Pancreas (tissue), 10 donors: ENCODE measurements around the gene INPP4B. TPM values are rescaled to one million over a fixed set of nuclear protein-coding genes. Genes with fewer than 3 reads are reported as not detected.

Experiments used
- ATAC-seq, 4 donors: fragments of 200-7000 bp; cut with Tn5 transposase; one replicate each; pipeline versions ENCODE4 v1.8.0 to v1.9.1; 2020; ENCODE audit warnings: mild to moderate bottlenecking in 4 of 4, moderate library complexity in 4 of 4
- DNase-seq, 6 donors: peaks; one replicate each; pipeline ENCODE4 v3.0.0-alpha.2; 2020
- FAIRE-seq: peaks from 2 replicates; lab custom pipeline; 2012; peaks lifted over from hg19 to GRCh38; lab: Jason Lieb, UNC
- H3K27ac ChIP-seq, 4 donors: fragments of 200-600 bp; sonication (generic); 1 replicate in 3 of 4; 2 replicates in 1 of 4; pipeline versions ENCODE4 v1.5.0 to v1.8.0; 2020
- H3K27me3 ChIP-seq, 4 donors: fragments of 200-600 bp; one replicate each; pipeline ENCODE4 v1.8.0; 2021
- H3K36me3 ChIP-seq, 3 donors: fragments of 200-600 bp; sonication (generic) in 1 of 3; one replicate each; pipeline versions ENCODE4 v1.5.0 to v1.8.0; 2020 to 2021
- H3K4me1 ChIP-seq, 3 donors: fragments of 200-600 bp; one replicate each; pipeline ENCODE4 v1.8.0; 2021
- H3K4me3 ChIP-seq, 4 donors: fragments of 200-600 bp; sonication (generic) in 2 of 4; one replicate each; pipeline versions ENCODE4 v1.5.0 to v1.8.0; 2020 to 2021
- H3K9me3 ChIP-seq, 4 donors: fragments of 200-600 bp; one replicate each; pipeline ENCODE4 v1.8.0; 2021
- CTCF ChIP-seq, 4 donors: fragments of 200-600 bp; sonication (generic) in 3 of 4; IDR thresholded peaks; one replicate each; pipeline versions ENCODE4 v1.5.0 to v1.8.0; 2021; ENCODE audit warnings: antibody characterized with exemption in 4 of 4
- WGBS, 2 donors: extraction: QIAGEN DNeasy Blood & Tissue Kit; methylation state at CpG; one replicate each; pipeline ENCODE4 v1.1.7; 2013; 5-methylcytosine and 5-hydroxymethylcytosine counted together
- intact Hi-C, 3 donors: fragments of 100-400 bp; cut with DNase I; formaldehyde crosslinking; loops; one replicate each; pipeline versions ENCODE4 v1.11.1 to v1.14.2; 2022
- polyA plus RNA-seq, 2 donors: library from polyadenylated mRNA; stranded (reverse); fragments of 200-250 nt; gene quantifications; one replicate each; pipeline ENCODE4 v1.2.3, GENCODE V29; 2013
- total RNA-seq, 6 donors: library from RNA; stranded (reverse); fragmentation: NEBNext Ultra II Directional in 4 of 6; extraction: Animal tissue kit (Norgen Biotek cat#: 25700) in 4 of 6; gene quantifications; one replicate each; pipeline versions ENCODE4 v1.2.1 to v1.2.4, GENCODE V29; 2021 to 2023
- donor health status: healthy with polysubstance abuse.
- donor health status: DM: no; HTN: no; CAD: no; lungs with moderate emphysema.
- donor health status: DM: no; HTN: no; CAD: no.
- donor health status: control.
- donor health status: control.
- donor health status: Bipolar disorder and iron deficiency.
- donor health status: DM: yes; HTN: yes; CAD: no.
- donor health status: DM: no; HTN: no; CAD: no.
- donor health status: DM: no; HTN: no; CAD: no.
- donor health status: DM: yes; HTN: yes; CAD: no.

INPP4B gene
- total and polyA plus RNA-seq, 8 donors: 1.2 to 12.9 (median 5.5) TPM

DNA sequence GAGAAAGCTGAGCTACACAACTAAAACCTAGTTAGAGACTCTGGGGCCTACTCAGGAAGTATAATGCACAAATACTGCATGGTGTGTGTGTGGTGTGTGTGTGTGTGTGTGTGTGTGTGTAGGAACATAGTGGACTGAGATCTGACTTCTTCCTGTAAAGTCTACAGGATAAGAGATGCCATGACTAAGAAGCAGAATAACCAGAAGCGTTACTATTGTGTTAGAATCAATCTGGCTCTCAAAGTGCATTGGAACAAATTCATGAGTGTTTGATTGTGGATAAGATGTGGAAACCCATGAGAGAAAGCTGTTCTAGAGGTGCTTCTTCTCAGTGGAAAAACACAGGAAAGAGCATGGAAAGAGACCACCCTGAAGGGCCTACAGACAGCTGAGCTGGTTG, 302.1 kb downstream of the INPP4B start:
- intact Hi-C loops: no loop called here
- H3K27ac ChIP-seq: no peak overlapping the region

DNA sequence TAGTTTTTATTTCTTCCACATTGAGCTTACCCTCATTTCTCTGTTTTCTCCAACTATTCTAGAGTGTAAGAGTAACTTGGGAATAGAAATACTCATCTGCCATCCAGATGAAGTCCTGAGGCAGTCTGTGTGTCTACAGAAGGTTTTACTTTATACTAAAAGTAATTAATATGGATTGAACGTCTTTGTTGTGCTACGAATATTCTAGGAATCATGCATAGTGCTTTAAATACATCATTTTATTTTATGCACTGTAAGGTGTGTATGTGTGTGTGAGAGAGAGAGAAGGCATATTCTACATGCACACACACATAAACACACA, 305.7 kb downstream of the INPP4B start:
- intact Hi-C loops: no loop called here
- DNase-seq: no peak
- 79 to 94% methylated on average over 2 of the region's 2 CpGs for WGBS, 2 donors
- Histone ChIP-seq H3K36me3 (no peaks in the 10 kb centered on the region), H3K4me1 (peaks cover 0 to 3% (median 0%) of the 10 kb centered on the region in 3 donors), H3K27ac (no peak overlapping the region), H3K4me3 (no peak overlapping the region), H3K27me3 (no peaks in the 10 kb centered on the region), H3K9me3 (no peaks in the 10 kb centered on the region)
- ATAC-seq: no peak
- no peak for FAIRE-seq
- no peak for TF ChIP-seq CTCF (IDR thresholded peaks at IDR 0.05)

More for the DNA sequence above, 302.1 kb downstream of the INPP4B start:
- no peak for DNase-seq
- no peak for FAIRE-seq
- 83 to 86% methylated on average over 1 of the region's 1 CpG for WGBS, 2 donors
- H3K4me3 ChIP-seq: no peak overlapping the region
- no peak for ATAC-seq
- TF ChIP-seq CTCF (IDR thresholded peaks at IDR 0.05): no peak
- H3K9me3 ChIP-seq: no peaks in the 10 kb centered on the region
- peaks cover 0 to 3% (median 0%) of the 10 kb centered on the region in 3 donors for H3K4me1 ChIP-seq
- H3K36me3 ChIP-seq: no peaks in the 10 kb centered on the region
- no peaks in the 10 kb centered on the region for H3K27me3 ChIP-seq

DNA sequence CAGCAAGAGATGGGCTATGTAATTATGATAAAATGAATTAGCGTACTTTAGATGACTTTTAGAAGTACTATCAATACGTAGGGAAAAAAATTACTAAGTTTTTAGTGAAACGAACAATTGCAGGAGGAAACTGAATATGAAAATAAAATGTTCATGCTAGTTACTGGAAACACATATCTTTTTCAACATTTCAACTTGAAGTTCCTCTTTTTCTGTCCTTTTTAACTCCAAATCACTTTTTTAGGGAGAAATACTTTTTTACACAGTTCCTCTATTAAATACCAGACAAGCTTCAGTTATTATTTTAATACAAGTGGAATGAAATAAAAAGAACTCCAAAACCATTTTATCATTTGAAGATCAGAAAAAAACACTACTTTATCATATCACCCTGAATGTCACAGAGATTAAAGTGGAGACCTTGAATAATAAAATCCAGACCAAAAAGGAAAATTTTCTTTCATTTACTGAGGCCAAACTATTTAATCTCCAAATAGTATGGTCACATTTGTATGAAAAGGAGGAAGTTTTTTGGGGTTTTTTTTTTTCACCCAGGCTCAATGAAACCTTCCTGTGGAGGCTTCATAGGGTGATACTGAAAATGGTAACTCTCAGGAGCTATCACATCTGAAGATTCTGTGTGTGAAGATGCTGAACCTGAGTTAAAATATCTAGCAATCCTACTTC, 306.2 kb downstream of the INPP4B start:
- no peak for TF ChIP-seq CTCF (IDR thresholded peaks at IDR 0.05)
- WGBS, 2 donors: 24 to 25% methylated on average over 3 of the region's 3 CpGs
- intact Hi-C loops: no loop called here
- Histone ChIP-seq H3K27ac (no peak overlapping the region), H3K27me3 (no peaks in the 10 kb centered on the region), H3K9me3 (no peaks in the 10 kb centered on the region), H3K4me3 (no peak overlapping the region), H3K36me3 (no peaks in the 10 kb centered on the region), H3K4me1 (peaks cover 0 to 3% (median 0%) of the 10 kb centered on the region in 3 donors)
- ATAC-seq (no peak), FAIRE-seq (no peak), DNase-seq (no peak)

DNA sequence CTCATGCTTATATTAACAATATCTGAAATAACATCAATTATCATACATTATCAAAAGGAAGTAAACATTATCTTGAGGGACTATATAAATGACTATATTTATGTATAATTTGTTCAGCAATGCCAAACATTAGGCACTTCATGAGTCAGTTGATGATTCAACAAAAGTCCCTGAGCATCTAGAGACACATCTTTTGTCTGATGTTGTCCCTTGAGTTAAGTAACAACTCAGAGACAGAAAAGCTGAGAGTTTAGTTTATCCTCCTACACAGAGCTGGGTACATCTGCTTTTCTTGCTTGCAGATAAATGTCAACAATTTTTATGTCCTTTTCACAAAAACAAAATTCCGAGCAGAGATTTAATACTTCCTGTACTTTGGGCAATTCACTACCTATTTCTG, 311.1 kb downstream of the INPP4B start:
- Histone ChIP-seq H3K4me1 (no peaks in the 10 kb centered on the region), H3K4me3 (no peak overlapping the region), H3K9me3 (no peaks in the 10 kb centered on the region), H3K27me3 (no peaks in the 10 kb centered on the region), H3K36me3 (no peaks in the 10 kb centered on the region), H3K27ac (no peak overlapping the region)
- FAIRE-seq: no peak
- WGBS, 2 donors: 91 to 94% methylated on average over 1 of the region's 1 CpG
- TF ChIP-seq CTCF (IDR thresholded peaks at IDR 0.05): no peak
- no peak for DNase-seq
- no peak for ATAC-seq
- intact Hi-C loops: no loop called here

- intact Hi-C loops: no loop called here
- H3K27ac ChIP-seq: no peak overlapping the region
- no peak overlapping the region for H3K4me3 ChIP-seq
- FAIRE-seq (no peak), DNase-seq (no peak), ATAC-seq (no peak)
- 82 to 84% methylated on average over 5 of the region's 5 CpGs for WGBS, 2 donors
- no peaks in the 10 kb centered on the region for H3K36me3 ChIP-seq
- H3K4me1 ChIP-seq: no peaks in the 10 kb centered on the region
- TF ChIP-seq CTCF (IDR thresholded peaks at IDR 0.05): no peak
- H3K9me3 ChIP-seq: no peaks in the 10 kb centered on the region
- H3K27me3 ChIP-seq: no peaks in the 10 kb centered on the region
Observed at GRCh38 chr4:142532054-142532453, 314.0 kb downstream of the INPP4B start.
